ENCODE results near the gene CCDC174.

- TF ChIP-seq CTCF (IDR thresholded peaks at IDR 0.05; ENCODE audit: low read length) (0 out of 2 replicates have a peak, but pooled peaks have one; percentile 7), EZH2phosphoT487 (IDR thresholded peaks at IDR 0.05; ENCODE audit: low read length) (peak; percentile 62; the same call in 1 of the 2 replicates), EZH2 (optimal IDR thresholded peaks at IDR 0.05; ENCODE audit: low read depth, low read length) (no peak)
These were observed 49.4 kb upstream of the CCDC174 start for GRCh38 chr3:14602006-14602803.

Measured in MM.1S (cell line).